Measurements from ENCODE around the gene ST8SIA6.

GRCh38 chr10:17415046-17415658 is 39.2 kb downstream of the ST8SIA6 start:
- TF ChIP-seq, protein P1, sequence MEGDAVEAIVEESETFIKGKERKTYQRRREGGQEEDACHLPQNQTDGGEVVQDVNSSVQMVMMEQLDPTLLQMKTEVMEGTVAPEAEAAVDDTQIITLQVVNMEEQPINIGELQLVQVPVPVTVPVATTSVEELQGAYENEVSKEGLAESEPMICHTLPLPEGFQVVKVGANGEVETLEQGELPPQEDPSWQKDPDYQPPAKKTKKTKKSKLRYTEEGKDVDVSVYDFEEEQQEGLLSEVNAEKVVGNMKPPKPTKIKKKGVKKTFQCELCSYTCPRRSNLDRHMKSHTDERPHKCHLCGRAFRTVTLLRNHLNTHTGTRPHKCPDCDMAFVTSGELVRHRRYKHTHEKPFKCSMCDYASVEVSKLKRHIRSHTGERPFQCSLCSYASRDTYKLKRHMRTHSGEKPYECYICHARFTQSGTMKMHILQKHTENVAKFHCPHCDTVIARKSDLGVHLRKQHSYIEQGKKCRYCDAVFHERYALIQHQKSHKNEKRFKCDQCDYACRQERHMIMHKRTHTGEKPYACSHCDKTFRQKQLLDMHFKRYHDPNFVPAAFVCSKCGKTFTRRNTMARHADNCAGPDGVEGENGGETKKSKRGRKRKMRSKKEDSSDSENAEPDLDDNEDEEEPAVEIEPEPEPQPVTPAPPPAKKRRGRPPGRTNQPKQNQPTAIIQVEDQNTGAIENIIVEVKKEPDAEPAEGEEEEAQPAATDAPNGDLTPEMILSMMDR (IDR thresholded peaks at IDR 0.05) = no peak
- no peak for TF ChIP-seq EZH2 (IDR thresholded peaks at IDR 0.05)
